ENCODE results near the gene UGT2A3.

UGT2A3 gene

GRCh38 chr4:68912807-68913206 lies 38.8 kb downstream of the UGT2A3 start:
- no peak for DNase-seq (ENCODE audit: low read depth in 3 of 3)

GRCh38 chr4:68909385-68909784 lies 42.2 kb downstream of the UGT2A3 start:
- no peak for DNase-seq (ENCODE audit: low read depth in 3 of 3)

DNA sequence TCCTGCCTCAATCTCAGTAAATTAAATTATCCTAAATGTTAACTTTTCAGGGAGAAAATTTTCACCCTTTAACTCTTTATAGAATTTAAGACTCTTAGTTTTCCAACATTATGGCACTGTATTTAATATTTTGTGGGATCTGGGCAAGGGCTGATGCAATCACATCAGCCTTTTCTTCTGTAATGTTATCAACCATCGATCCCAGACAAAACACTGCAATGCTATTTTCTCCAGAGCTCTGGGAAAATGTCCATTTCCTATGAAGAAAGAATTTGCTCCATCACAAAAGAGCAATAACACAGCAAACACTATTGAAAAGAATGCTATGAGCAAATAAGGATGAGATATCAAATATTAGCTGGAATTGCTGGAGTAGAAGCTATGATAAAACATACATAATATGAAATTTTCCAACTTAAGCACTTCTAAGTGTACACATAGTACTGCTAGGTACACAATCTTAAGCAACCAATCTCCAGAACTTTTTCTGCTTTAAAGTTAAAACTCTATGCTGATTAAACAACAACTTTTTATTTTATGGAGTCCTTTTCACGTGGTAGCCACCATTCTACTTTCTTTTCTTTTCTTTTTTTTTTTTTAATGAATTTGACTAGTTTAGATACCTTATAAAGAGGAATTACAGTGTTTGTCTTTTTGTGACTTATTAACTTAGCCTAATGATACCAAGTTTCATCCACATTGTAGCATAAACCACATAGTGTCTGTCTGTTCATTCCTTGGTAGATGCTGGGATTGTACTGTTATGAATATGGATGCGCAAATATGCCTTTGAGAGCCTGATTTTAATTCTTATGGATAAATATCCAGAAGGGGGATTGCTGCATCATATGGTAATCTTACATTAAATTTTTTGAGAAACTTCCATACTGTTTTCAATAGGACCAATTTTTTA lies 43.6 kb downstream of the UGT2A3 start:
- no peak for DNase-seq (ENCODE audit: low read depth in 3 of 3)

DNA sequence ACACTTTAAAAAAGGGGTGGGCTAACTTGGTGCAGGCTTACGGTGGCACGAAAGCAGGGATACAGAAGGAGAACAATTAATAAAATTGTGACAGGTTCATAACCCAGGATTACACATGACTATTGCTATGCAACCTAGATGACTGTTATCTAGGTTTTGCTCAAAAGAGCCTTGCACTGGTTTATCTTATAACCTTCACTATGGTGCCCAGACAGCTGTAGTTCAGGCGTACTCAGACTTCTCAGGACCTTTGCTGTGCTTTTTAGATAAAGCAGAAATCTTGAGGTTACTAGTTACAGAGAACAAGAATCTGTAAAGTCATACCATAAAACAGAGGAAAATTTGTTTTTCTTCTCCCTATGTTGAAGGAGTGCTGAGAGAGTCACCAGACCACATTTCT lies 44.4 kb downstream of the UGT2A3 start:
- DNase-seq (ENCODE audit: low read depth in 3 of 3), result no peak

DNA sequence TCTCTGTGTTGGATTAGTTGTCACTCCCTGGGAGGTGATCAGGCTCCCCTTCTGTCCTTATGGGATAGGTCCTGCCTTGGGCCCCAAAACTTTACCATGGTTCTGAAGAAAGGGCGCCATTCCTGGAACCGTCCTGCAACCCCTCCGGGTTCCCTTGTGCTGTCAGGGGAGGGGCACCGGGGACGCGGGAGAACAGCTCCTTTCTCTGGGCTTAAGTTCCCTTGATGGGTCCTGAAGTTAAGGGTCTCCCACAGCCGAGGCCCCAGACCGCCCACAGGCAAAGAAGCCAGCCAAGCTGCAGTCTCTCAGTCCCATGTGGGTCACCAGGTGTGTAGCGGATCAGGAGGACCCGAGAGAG lies 44.8 kb downstream of the UGT2A3 start:
- no peak for DNase-seq (ENCODE audit: low read depth in 3 of 3)

DNA sequence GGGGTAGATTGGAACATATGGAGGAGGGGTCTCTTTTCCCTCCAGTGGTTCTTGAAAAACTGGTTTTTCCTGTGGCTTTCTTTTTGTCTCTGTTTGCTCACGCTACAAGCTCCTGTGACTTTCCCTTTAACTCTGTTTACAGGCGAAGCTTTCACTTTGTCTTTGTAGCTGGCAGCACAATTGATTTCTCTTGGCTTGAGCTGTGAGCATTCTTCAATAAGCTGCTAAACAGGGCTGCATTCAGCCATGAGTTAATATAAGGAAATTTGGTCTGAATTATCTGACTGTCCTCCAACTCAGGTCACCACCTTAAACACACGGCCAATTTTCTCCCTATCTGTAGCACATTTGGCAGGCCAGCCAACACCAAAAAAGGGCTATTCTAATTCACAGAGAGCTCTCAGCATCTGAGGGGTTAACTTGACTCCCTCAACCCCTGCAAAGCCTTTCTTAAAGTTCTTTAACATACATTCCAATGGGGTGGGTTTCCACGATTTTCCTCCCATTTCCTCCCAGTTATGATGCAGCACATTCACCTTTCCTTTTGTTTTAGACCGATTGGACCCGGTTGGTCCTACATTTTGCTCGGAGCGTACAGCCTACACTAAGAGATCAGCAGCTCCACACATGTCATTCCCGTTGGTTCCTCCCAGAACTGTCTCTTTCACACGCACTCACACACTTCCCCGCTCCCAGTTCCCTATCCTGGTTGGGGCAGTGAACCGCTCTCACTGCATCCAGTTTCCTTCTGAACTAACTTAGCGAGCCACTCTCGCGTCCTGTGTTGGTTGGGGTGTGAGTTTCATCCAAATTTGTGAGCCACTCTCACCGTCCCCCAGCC lies 45.4 kb downstream of the UGT2A3 start:
- DNase-seq (ENCODE audit: low read depth in 3 of 3), result no peak

- no peak for DNase-seq (ENCODE audit: low read depth in 3 of 3)
Observed at GRCh38 chr4:68905598-68905938, 46.0 kb downstream of the UGT2A3 start.

GRCh38 chr4:68904786-68905185 lies 46.8 kb downstream of the UGT2A3 start:
- no peak for DNase-seq (ENCODE audit: low read depth in 3 of 3)

GRCh38 chr4:68896749-68897148 lies 54.9 kb downstream of the UGT2A3 start:
- no peak for DNase-seq (ENCODE audit: low read depth in 3 of 3)

GRCh38 chr4:68895561-68896198 lies 55.9 kb downstream of the UGT2A3 start:
- no peak for DNase-seq (ENCODE audit: low read depth in 3 of 3)

GRCh38 chr4:68892861-68893260 lies 58.7 kb downstream of the UGT2A3 start:
- no peak for DNase-seq (ENCODE audit: low read depth in 3 of 3)

DNA sequence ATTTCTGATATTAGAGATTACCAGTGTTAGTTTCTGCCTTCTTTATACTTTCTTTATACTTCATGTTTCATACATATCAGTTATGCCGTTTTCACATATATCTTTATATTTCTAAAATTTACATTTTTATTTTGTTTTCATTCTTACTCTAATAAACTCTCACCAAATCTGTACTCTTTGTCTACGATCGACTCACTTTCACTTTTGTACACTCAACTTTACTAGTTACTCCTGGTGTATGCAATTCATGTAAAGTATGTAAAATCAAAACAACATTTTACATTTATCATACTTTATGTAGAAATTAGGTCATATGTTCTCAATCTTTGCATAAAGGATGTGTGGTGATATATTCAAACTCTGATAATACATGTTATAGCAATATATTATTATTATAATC lies 59.9 kb downstream of the UGT2A3 start:
- DNase-seq (ENCODE audit: low read depth in 3 of 3), result no peak

DNA sequence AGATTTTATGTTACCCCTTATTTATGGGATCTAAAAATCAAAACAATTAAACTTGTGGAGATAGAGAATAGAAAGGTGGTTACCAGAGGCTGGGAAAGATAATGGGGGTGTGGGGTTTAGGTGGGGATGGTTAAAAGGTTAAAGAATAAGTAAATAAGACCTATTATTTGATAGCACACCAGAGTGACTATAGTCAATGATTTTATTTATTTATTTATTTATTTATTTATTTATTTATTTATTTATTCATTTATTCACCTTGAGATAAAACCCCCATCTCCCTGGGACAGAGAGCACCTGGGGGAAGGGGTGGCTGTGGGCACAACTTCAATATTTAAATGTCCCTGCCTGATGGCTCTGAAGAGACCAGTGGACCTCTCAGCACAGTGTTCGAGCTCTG lies 66.1 kb downstream of the UGT2A3 start:
- DNase-seq (ENCODE audit: low read depth in 3 of 3), result no peak

DNA sequence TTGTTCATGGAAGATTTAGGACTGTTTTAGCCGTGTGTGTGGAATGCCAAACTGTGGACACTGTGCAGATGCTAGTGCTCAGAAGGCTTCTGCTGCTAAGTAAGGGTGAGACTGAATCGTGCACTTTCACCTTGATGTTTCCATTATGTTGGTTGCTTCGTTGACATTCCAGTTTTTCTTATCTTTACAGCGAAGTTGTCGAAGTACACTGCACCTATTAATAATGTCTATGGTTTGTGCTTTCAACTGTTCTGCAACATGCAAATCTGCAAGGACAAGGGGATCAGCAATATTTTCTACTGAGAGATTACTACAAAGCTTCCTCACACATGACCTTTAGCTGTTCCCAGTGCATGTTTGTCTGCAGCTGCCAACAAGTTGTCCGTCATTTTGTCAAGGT lies 67.7 kb downstream of the UGT2A3 start:
- no peak for DNase-seq (ENCODE audit: low read depth in 3 of 3)
